HCT116 (cell line): ENCODE measurements around the gene SH2D1B. TPM values are rescaled to one million over a fixed set of nuclear protein-coding genes. Genes with fewer than 3 reads are reported as not detected.

Experiments used
- ATAC-seq: fragments of 200-7000 bp; cut with Tn5 transposase; 2 replicates; pipeline ENCODE4 v1.9.1; 2020; ENCODE audit warnings: mild to moderate bottlenecking, moderate library complexity
- BruUV-seq: library from RNA; stranded (reverse); fragments of 400-500 nt; replicated peaks from 2 replicates; lab custom pipeline; 2021; lab: Mats Ljungman, UMichigan
- CTCF ChIA-PET: fragments of 300-600 bp; sonication (Branson Sonifier 250); formaldehyde crosslinking; loops from one replicate; lab custom pipeline; 2021; ENCODE audit warnings: antibody characterized with exemption; lab: Charles Lee
- POLR2A ChIA-PET: fragments of 300-600, 350-600 bp; sonication (Branson Sonifier 250); formaldehyde crosslinking; loops from one replicate; lab custom pipeline; 2021; ENCODE audit warnings: antibody characterized with exemption; lab: Charles Lee
- RAD21 ChIA-PET, 2 experiments: fragments of 300-600 bp; sonication (Branson Sonifier 250); formaldehyde crosslinking; loops; one replicate each; lab custom pipeline; 2023; ENCODE audit warnings: low total read pairs in 2 of 2; ENCODE audit not compliant: uncharacterized antibody in 2 of 2, unreplicated experiment in 2 of 2, low non-redundant PET in 1 of 2; lab: Charles Lee
- DNase-seq: peaks from one replicate; pipeline ENCODE4 v3.0.0-alpha.2; 2010; ENCODE audit warnings: low read depth, low spot score
- H2AFZ ChIP-seq: fragments of 200-600 bp; shearing (Covaris generic), sonication (generic); 2 replicates; pipeline ENCODE4 v1.6.1; 2017; ENCODE audit warnings: low read depth, mixed run types, mixed read lengths, antibody characterized with exemption, low read length; ENCODE audit not compliant: poor library complexity, severe bottlenecking
- H3K27ac ChIP-seq: 2 replicates; pipeline ENCODE4 v1.5.1; 2012; ENCODE audit warnings: low read depth, low read length
- H3K27me3 ChIP-seq: fragments of 200-600 bp; sonication (generic); 2 replicates; pipeline ENCODE4 v1.6.1; 2016; ENCODE audit warnings: mixed run types, low read length, mixed read lengths; ENCODE audit not compliant: insufficient read depth
- H3K36me3 ChIP-seq, 2 experiments: fragments of 200-500 bp in 1 of 2; fragments of 200-600 bp in 1 of 2; sonication (Bioruptor generic) in 1 of 2; sonication (generic) in 1 of 2; 2 replicates each; pipeline versions ENCODE4 v1.5.1 to v1.6.1; 2014 to 2016; ENCODE audit warnings: low read length in 2 of 2, inconsistent platforms in 1 of 2, mixed read lengths in 1 of 2, mixed run types in 1 of 2; ENCODE audit not compliant: insufficient read depth in 2 of 2, control insufficient read depth in 1 of 2
- H3K4me1 ChIP-seq, 2 experiments: fragments of 200-600 bp in 1 of 2; sonication (generic) in 1 of 2; 2 replicates each; pipeline versions ENCODE4 v1.5.1 to v1.6.1; 2012 to 2017; ENCODE audit warnings: low read length in 2 of 2, inconsistent platforms in 1 of 2, mild to moderate bottlenecking in 1 of 2, mixed read lengths in 1 of 2, mixed run types in 1 of 2, moderate library complexity in 1 of 2; ENCODE audit not compliant: insufficient read depth in 2 of 2, control insufficient read depth in 1 of 2
- H3K4me2 ChIP-seq: fragments of 200-600 bp; sonication (generic); 2 replicates; pipeline ENCODE4 v1.6.1; 2017; ENCODE audit warnings: mixed run types, low read length, mixed read lengths
- H3K4me3 ChIP-seq, 2 experiments: fragments of 200-600 bp in 1 of 2; sonication (generic) in 1 of 2; replicated peaks in 1 of 2; 2 replicates each; pipeline ENCODE4 v1.5.1; 2011 to 2016; ENCODE audit warnings: low read length in 2 of 2, control low read depth in 1 of 2, low read depth in 1 of 2, mild to moderate bottlenecking in 1 of 2, mixed read lengths in 1 of 2, mixed run types in 1 of 2
- H3K79me2 ChIP-seq: fragments of 200-600 bp; sonication (generic); 2 replicates; pipeline ENCODE4 v1.6.1; 2017; ENCODE audit warnings: mild to moderate bottlenecking, mixed run types, low read length, moderate library complexity, mixed read lengths; ENCODE audit not compliant: insufficient read depth
- H3K9ac ChIP-seq: fragments of 200-600 bp; sonication (generic); 2 replicates; pipeline ENCODE4 v1.6.1; 2016; ENCODE audit warnings: low read length, mixed read lengths
- H3K9me2 ChIP-seq: fragments of 200-600 bp; sonication (generic), shearing (Covaris generic); 2 replicates; pipeline ENCODE4 v1.6.1; 2017; ENCODE audit warnings: mixed run types, mild to moderate bottlenecking, moderate library complexity; ENCODE audit not compliant: insufficient read depth
- H3K9me3 ChIP-seq, 2 experiments: fragments of 200-500 bp in 1 of 2; fragments of 200-600 bp in 1 of 2; sonication (Bioruptor generic) in 1 of 2; sonication (generic) in 1 of 2; 2 replicates each; pipeline ENCODE4 v1.6.1; 2014 to 2017; ENCODE audit warnings: low read length in 2 of 2, mixed read lengths in 2 of 2, inconsistent platforms in 1 of 2, low read depth in 1 of 2, mild to moderate bottlenecking in 1 of 2, mixed run types in 1 of 2, moderate library complexity in 1 of 2; ENCODE audit not compliant: control insufficient read depth in 1 of 2, insufficient read depth in 1 of 2
- H4K20me1 ChIP-seq: fragments of 200-600 bp; sonication (generic), shearing (Covaris generic); 2 replicates; pipeline ENCODE4 v1.6.1; 2017; ENCODE audit warnings: mixed run types, mild to moderate bottlenecking, moderate library complexity; ENCODE audit not compliant: insufficient read depth
- CEBPB ChIP-seq: IDR thresholded peaks from 2 replicates; pipeline ENCODE4 v1.6.1; 2012; ENCODE audit warnings: low read depth
- EGR1 ChIP-seq: IDR thresholded peaks from 2 replicates; pipeline ENCODE4 v1.6.1; 2012; ENCODE audit warnings: low read depth
- ELF1 ChIP-seq: IDR thresholded peaks from 2 replicates; pipeline ENCODE4 v1.6.1; 2012; ENCODE audit warnings: low read depth, borderline replicate concordance
- EZH2 ChIP-seq: fragments of 200-600 bp; sonication (generic); IDR thresholded peaks from 2 replicates; pipeline ENCODE4 v1.6.1; 2017; ENCODE audit warnings: antibody characterized with exemption, mixed run types
- EZH2phosphoT487 ChIP-seq: fragments of 200-600 bp; IDR thresholded peaks from 2 replicates; pipeline ENCODE4 v1.6.1; 2018; ENCODE audit warnings: antibody characterized with exemption, borderline replicate concordance
- FOSL1 ChIP-seq: IDR thresholded peaks from 2 replicates; pipeline ENCODE4 v1.6.1; 2012; ENCODE audit warnings: low read depth
- RAD21 ChIP-seq: IDR thresholded peaks from 2 replicates; pipeline ENCODE4 v1.6.1; 2012; ENCODE audit warnings: low read depth, mild to moderate bottlenecking
- SP1 ChIP-seq: IDR thresholded peaks from 2 replicates; pipeline ENCODE4 v1.6.1; 2012; ENCODE audit warnings: low read depth
- TCF7L2 ChIP-seq: IDR thresholded peaks from 2 replicates; pipeline ENCODE4 v1.7.0; 2011; ENCODE audit warnings: borderline replicate concordance, inconsistent platforms; ENCODE audit not compliant: insufficient read depth, insufficient read length; ENCODE audit errors: extremely low read depth
- YY1 ChIP-seq: IDR thresholded peaks from 2 replicates; pipeline ENCODE4 v1.6.1; 2011; ENCODE audit warnings: low read length, low read depth, moderate library complexity, mild to moderate bottlenecking; ENCODE audit not compliant: insufficient replicate concordance; ENCODE audit errors: extremely low read depth
- intact Hi-C: fragments of 100-400 bp; cut with micrococcal nuclease; formaldehyde crosslinking; loops from 2 replicates; pipeline ENCODE4 v1.10.0; 2022
- total RNA-seq: library from RNA; stranded (reverse); gene quantifications from one replicate; pipeline ENCODE4 v1.2.1, GENCODE V29; 2021; ENCODE audit not compliant: unreplicated experiment
- TF ChIP-seq, protein P1 (sequence below): IDR thresholded peaks from 2 replicates; pipeline ENCODE4 v1.6.1; 2012
- TF ChIP-seq, protein P2 (sequence below): IDR thresholded peaks from 2 replicates; pipeline ENCODE4 v1.6.1; 2011; ENCODE audit warnings: mild to moderate bottlenecking, low read length, moderate library complexity; ENCODE audit not compliant: insufficient replicate concordance; ENCODE audit errors: extremely low read depth

The SH2D1B gene
- total RNA-seq, 1 experiment from 2014 or later = 0.12 TPM

DNA sequence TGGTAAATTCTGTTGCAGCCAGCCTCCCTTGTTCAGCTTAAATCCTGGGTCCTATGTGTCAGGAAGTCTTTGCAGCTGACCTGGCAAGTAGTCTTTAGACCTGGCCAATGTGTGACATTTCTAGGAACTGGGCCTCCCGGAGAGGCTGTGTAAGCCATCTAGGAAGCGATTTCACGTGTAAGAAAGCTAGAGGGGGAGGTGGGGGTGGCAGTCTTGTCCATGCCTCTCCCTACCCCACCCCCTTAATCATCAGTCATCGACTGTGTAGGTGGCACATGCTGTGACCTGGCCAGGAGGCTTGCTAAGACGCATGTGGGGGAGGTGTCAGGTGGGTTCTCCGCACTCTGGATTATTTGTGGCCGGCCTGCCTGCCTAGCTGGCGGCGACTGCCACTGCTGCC is 22.0 kb downstream of the SH2D1B start:
- Histone ChIP-seq H3K79me2 (no peaks in the 10 kb centered on the region), H2AFZ (no peak overlapping the region), H3K27me3 (no peaks in the 10 kb centered on the region), H3K9me3 (no peaks in the 10 kb centered on the region), H3K4me1 (peaks cover 0 to 4% of the 10 kb centered on the region in 2 experiments; a peak in 2 of 4 replicates), H3K4me2 (no peak overlapping the region), H3K36me3 (no peaks in the 10 kb centered on the region), H3K27ac (no peak overlapping the region), H4K20me1 (no peaks in the 10 kb centered on the region), H3K9ac (no peak overlapping the region), H3K9me2 (no peaks in the 10 kb centered on the region), H3K4me3 (no peak overlapping the region)
- ATAC-seq = no peak
- CTCF ChIA-PET = interaction anchor here (1.3 to 2.3 kb wide), 3 partner anchors 10 to 32 kb away, joined by 5 to 9 read pairs (median 6); no protein-coding TSS in a partner anchor
- RAD21 ChIA-PET = no interaction called here
- BruUV-seq = no TSS peak
- no peak for DNase-seq
- POLR2A ChIA-PET = no interaction called here
- TF ChIP-seq RAD21 (no peak), TCF7L2 (no peak)
- intact Hi-C loops = loop anchor here (10.0 kb wide), 1 partner anchor 145 kb away; no protein-coding TSS in a partner anchor

DNA sequence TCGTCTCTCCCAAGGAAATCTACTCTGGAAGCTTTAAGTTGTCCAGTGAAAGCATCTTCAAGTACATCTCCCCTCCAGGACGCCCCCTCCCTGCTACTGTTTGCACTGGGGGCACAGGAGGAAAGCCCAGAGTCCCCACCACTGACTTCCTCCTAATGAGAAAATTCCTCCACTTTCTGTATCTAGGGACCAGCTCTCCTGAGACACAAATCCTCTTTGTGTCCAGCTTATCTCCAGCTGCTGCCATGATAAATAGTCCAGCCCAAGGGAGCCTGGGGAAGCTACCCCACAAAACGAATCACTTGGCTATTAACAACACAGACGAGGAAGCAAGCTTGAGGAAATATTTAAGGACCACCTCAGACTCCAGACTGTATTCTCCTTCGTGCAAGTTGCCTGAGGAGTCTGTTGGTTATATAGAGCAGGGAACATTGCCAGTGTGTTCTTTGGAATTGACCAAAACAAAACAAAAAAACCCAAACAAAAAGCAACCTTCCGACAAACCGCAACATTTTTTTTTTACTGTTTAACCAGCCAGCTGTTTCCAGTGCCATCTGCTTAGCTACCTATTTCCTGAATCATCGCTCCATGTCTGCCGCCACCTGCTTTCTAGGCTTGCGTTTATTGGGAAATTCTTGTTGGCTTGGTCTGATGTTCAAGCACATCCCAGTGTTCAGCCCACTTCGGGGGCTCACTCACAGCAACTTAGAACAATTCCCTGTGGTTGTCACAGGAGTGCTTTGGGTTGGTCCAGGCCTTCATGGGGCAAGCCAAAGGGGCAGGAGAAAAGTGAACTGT is 22.7 kb downstream of the SH2D1B start:
- no peaks in the 10 kb centered on the region for H3K9me3 ChIP-seq
- no peak overlapping the region for H3K27ac ChIP-seq
- BruUV-seq = no TSS peak
- no peak for ATAC-seq
- H3K9me2 ChIP-seq = no peaks in the 10 kb centered on the region
- no peak overlapping the region for H3K4me2 ChIP-seq
- DNase-seq = no peak
- no peaks in the 10 kb centered on the region for H3K79me2 ChIP-seq
- ChIA-PET POLR2A (no interaction called here), RAD21 (no interaction called here), CTCF (interaction anchor here (1.3 to 2.3 kb wide), 2 partner anchors 9 to 32 kb away, joined by 5 to 6 read pairs; no protein-coding TSS in a partner anchor)
- H2AFZ ChIP-seq = no peak overlapping the region
- TF ChIP-seq, protein P1, sequence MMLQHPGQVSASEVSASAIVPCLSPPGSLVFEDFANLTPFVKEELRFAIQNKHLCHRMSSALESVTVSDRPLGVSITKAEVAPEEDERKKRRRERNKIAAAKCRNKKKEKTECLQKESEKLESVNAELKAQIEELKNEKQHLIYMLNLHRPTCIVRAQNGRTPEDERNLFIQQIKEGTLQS = no peak
- TF ChIP-seq ELF1 = no peak
- TF ChIP-seq, protein P2, sequence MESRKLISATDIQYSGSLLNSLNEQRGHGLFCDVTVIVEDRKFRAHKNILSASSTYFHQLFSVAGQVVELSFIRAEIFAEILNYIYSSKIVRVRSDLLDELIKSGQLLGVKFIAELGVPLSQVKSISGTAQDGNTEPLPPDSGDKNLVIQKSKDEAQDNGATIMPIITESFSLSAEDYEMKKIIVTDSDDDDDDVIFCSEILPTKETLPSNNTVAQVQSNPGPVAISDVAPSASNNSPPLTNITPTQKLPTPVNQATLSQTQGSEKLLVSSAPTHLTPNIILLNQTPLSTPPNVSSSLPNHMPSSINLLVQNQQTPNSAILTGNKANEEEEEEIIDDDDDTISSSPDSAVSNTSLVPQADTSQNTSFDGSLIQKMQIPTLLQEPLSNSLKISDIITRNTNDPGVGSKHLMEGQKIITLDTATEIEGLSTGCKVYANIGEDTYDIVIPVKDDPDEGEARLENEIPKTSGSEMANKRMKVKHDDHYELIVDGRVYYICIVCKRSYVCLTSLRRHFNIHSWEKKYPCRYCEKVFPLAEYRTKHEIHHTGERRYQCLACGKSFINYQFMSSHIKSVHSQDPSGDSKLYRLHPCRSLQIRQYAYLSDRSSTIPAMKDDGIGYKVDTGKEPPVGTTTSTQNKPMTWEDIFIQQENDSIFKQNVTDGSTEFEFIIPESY = no peak
- TF ChIP-seq RAD21 = no peak
- no peak for TF ChIP-seq EZH2phosphoT487
- no peak for TF ChIP-seq FOSL1
- TF ChIP-seq CEBPB = no peak
- no peak for TF ChIP-seq SP1
- no peak for TF ChIP-seq YY1
- TF ChIP-seq TCF7L2 = no peak
- no peak for TF ChIP-seq EZH2
- TF ChIP-seq EGR1 = no peak
- H3K27me3 ChIP-seq = no peaks in the 10 kb centered on the region
- H3K9ac ChIP-seq = no peak overlapping the region
- peaks cover 0 to 4% of the 10 kb centered on the region in 2 experiments; a peak in 2 of 4 replicates for H3K4me1 ChIP-seq
- H3K36me3 ChIP-seq = no peaks in the 10 kb centered on the region
- intact Hi-C loops = no loop called here
- no peaks in the 10 kb centered on the region for H4K20me1 ChIP-seq
- H3K4me3 ChIP-seq = no peak overlapping the region
